IPS DF 4.7 (cell line): Measurements from ENCODE around the gene LPIN3.

Experiments
- DNase-seq: peaks from one replicate; pipeline ENCODE4 v3.0.0-alpha.2; 2013; ENCODE audit warnings: low spot score; ENCODE audit errors: extremely low read depth

LPIN3 gene

DNA sequence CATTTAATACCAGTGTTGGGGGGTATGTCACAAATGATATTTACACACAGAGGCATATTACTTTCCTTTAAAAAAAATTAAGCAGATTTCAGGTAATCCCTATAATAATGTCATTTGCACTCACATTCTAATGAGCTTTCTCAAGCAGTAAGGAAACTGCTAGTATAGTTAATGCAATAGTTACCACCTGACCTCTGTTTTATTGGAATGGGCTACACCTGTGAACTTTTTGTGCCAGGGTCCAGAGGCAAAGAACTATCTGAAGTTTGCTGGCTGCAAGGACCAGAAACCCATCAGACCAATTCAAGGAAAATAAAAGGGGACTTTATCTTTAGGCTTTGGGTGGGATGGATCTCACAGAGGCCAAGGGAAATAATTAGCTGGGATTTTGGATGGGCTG lies 20.2 kb upstream of the LPIN3 start:
- DNase-seq: no peak

DNA sequence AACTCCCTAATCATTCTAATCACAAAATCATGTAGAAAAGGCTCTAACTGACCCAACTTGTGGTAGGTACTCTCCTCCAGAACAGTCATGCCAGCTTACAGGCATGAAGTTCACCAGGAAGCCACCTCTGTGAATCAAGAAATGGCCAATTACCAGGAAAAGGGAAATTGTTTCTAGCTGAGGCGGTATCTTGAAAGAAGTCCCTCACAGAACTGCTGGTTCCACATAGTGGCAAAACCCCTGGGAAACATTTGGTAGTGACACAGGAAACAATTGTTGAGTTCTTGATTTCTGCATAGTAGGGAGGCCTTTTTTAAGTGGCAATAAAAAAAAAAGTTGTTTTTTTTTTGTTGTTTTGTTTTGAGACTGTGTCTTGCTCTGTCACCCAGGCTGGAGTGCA lies 19.6 kb upstream of the LPIN3 start:
- no peak for DNase-seq

DNA sequence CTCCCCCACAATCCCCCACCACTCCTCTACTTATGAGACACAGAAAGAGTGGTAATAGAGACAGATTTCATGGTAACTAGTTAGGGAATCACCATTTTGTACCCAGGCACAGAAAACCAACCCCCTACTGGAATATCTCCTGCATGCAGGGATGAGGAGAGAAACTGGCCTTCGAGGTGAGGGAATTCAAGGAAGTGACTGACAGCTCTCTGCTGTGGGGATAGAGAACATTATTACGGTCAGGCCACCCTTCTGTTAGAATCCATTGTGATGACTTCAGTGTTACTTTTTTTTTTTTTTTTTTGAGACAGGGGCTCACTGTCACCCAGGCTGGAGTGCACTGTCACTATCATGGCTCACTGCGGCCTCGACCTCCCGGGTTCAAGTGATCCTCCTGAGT lies 13.4 kb upstream of the LPIN3 start:
- DNase-seq: no peak

- no peak for DNase-seq
Measured at GRCh38 chr20:41329435-41330342, 10.9 kb upstream of the LPIN3 start.

DNA sequence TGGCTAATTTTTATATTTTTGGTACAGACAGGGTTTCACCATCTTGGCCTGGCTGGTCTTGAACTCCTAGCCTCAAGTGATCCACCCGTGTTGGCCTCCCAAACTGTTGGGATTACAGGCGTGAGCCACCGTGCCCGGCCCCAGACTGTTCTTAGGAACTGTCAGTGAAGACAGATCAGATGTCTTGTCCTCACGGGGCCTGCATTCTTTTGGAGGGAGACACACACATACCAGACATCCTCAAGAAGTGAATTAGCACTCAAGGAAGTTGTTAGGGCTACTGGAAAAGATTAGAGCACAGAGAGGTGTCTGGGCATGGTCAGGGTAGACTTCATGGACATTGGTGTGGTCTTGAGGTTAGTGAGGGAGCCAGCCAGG lies 10.3 kb upstream of the LPIN3 start:
- DNase-seq: no peak

- no peak for DNase-seq
Measured at GRCh38 chr20:41330941-41331340, 9.7 kb upstream of the LPIN3 start.

- no peak for DNase-seq
Measured at GRCh38 chr20:41331731-41332130, 8.9 kb upstream of the LPIN3 start.

DNA sequence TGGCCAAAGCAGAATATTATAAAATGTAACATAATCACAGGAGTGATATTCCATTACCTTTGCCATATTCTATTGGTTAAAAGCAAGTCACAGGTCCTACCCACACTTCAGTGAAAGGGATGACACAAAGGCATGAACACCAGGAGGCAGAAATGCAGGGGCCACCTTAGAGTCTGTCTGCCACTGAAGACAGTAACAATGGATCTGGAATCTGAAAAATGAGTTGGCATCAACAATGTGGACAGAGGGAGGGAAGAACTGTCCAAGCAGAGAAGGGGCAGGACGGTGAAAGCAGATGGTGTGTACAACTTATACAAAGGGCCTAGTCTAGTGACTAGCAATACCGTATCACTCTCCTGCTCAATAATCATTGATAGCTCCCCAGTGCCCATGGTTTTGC lies 6.6 kb upstream of the LPIN3 start:
- no peak for DNase-seq

DNA sequence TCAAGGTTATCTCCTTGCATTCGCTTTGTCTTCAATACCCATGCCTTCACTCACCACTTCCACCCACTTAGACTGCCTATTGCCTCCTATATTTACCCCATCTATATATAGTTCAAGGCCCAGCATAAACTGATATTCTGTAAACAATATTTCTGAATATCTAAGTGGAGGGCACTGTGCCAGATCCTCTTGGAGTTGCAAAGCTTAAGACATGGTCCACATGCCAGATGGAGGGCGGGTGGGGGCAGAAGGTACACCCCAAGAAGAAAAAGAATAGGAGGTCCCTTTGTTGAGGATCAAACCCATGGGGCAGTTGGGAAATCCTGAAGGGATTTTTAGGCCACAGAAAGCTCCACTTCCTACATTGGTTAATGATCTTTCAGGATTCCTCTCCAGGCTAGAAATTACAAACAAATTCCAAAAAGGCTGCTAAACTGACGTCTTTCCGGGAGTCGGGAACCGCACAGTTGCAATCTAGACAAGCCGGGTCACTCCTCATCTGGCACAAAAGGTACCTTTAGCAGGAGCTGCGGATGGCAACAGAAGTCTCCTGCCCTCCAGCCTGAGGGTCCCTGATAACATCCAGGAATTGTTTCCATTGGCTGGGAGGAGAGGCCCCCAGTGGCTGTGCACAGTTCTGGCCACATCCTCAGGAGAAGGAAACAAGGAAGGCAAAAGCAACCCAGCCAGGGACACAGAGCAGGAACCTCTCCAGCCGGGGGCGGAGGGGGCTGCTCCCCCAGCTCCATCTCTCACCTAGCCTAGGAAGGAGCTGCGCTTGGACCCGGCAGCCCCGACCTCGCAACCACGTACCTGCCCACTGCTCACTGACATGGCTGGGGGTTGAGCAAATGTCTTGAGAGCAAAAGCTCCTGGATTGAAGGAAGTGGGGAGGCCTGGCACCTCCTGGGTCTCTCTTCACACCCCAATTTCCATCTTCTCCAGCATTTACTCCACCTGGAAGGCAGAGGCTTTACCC lies 5.9 kb upstream of the LPIN3 start:
- DNase-seq: no peak

- DNase-seq: no peak
Measured at GRCh38 chr20:41335591-41335990, 5.0 kb upstream of the LPIN3 start.

GRCh38 chr20:41336711-41337492 lies 3.7 kb upstream of the LPIN3 start:
- no peak for DNase-seq

GRCh38 chr20:41339957-41340326 lies 679 bp upstream of the LPIN3 start:
- DNase-seq: peak; percentile 74

GRCh38 chr20:41342474-41343464 lies 2.1 kb downstream of the LPIN3 start:
- no peak for DNase-seq

- DNase-seq: no peak
Measured at GRCh38 chr20:41344477-41344876, 3.9 kb downstream of the LPIN3 start.

GRCh38 chr20:41344938-41345728 lies 4.5 kb downstream of the LPIN3 start:
- no peak for DNase-seq

GRCh38 chr20:41345729-41346067 lies 5.1 kb downstream of the LPIN3 start:
- no peak for DNase-seq

GRCh38 chr20:41347523-41348429 lies 7.2 kb downstream of the LPIN3 start:
- no peak for DNase-seq

- DNase-seq: no peak
Measured at GRCh38 chr20:41348430-41349172, 8.0 kb downstream of the LPIN3 start.
